Measurements from ENCODE around the gene MAPRE2.
"Not testable (repeated sequence)": the region's sequence is repeated elsewhere in the genome, so short reads cannot be mapped to it uniquely, and the experiment has no call there.

The MAPRE2 gene

GRCh38 chr18:35095983-35096676, 54.9 kb downstream of the MAPRE2 start:
- DNase-seq: no peak

DNA sequence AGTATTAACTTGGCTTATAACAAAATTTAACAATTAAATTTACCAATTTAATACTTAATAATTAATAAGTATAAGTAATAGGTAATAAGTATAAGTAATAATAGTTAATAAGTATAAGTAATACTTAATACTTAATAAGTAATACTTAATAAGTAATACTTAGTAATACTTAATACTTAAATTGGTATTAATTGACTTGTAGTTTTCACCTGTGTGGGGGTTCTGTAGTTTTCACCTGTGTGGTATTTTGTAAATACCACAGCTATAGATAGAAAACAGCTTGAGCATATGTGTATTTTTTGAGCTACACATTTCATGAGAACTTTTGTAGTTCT, 55.4 kb downstream of the MAPRE2 start:
- DNase-seq: no peak

DNA sequence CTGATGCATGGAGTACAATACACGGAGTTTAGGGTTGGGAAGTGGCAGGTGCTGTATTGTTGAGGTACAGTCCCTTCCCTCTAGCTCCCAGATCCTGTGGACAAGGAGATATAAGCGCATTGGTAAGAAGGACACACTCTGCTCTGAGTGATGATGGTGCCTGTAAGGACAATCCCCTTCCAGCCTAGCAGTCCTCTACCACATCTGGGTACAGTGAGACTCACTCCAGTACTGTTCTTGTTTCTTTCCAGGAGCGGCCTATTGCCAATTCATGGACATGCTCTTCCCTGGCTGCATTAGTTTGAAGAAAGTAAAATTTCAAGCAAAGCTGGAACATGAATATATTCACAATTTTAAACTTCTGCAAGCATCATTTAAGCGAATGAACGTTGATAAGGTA, 56.0 kb downstream of the MAPRE2 start:
- no peak for DNase-seq

GRCh38 chr18:35097763-35098162, 56.5 kb downstream of the MAPRE2 start:
- no peak for DNase-seq

DNA sequence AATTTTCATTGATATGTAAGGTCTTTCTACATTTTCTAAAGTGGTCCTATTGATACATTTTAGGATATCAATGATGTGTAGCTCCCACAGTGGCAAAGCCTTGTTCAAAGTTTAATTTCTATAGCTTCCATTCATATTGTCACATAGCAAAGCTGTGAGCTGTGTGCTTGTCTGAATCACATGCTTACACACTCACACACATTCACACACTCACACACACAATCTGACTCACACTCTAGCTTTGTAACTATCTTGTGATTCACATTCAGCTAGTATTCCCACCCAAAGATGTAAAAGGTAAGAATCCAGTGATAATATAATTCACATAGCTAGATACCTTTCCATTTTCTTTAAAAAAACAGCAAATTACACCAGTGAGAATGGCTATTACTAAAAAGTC, 58.7 kb downstream of the MAPRE2 start:
- DNase-seq: no peak

- DNase-seq: no peak
These were observed 63.3 kb downstream of the MAPRE2 start for GRCh38 chr18:35104391-35105051.

- DNase-seq: no peak
These were observed 65.0 kb downstream of the MAPRE2 start for GRCh38 chr18:35106013-35106844.

- DNase-seq: no peak
These were observed 65.6 kb downstream of the MAPRE2 start for GRCh38 chr18:35106845-35107148.

- no peak for DNase-seq
These were observed 66.0 kb downstream of the MAPRE2 start for GRCh38 chr18:35107216-35107615.

DNA sequence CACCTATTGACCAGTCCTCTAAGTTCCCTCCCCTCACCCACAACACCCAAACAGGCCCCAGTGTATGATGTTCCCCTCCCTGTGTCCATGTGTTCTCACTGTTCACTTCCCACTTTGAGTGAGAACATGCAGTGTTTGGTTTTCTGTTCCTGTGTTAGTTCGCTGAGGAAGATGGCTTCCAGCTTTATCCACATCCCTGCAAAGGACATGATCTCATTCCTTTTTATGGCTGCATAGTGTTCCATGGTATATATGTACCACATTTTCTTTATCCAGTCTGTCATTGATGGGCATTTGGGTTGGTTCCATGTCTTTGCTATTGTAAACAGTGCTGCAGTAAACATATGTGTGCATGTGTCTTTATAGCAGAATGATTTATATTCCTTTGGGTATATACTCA, 66.9 kb downstream of the MAPRE2 start:
- DNase-seq: not testable (repeated sequence)

DNA sequence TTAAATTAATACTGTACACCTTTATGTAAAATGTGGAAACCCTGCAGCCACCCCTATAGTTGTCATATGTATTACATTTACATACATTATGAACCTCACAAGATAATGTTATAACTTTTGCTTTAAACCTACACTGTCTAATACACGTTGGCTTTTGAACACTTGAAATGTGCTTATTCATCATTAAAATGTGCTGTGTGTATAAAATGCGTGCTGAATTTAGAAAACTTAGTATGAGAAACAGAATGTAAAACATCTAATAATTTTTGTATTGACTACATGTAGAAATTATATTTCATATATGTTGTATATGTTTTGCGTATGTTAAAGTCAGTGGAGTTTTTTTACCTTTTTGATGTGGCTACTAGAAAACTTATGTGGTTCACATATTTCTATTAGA, 68.8 kb downstream of the MAPRE2 start:
- no peak for DNase-seq

- no peak for DNase-seq
These were observed 69.6 kb downstream of the MAPRE2 start for GRCh38 chr18:35110554-35111485.

DNA sequence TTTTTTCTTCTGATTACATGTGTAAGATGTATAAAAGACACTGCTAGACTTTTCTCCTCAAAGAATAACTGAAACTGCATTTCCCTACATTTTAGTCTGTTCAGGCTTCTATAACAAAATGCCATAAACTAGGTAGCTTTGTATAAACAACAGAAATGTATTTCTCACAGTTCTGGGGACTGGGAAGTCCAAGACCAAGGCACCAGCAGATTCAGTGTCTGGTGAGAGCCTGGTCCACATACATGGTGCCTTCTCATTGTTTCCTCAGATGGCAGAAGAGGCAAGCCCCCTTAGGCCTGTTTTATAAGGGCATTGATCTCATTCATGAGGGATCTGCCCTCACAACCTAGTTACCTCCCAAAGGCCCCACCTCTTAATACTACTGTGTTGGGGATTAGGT, 71.5 kb downstream of the MAPRE2 start:
- DNase-seq: no peak

GRCh38 chr18:35114305-35114704, 73.1 kb downstream of the MAPRE2 start:
- DNase-seq: no peak

DNA sequence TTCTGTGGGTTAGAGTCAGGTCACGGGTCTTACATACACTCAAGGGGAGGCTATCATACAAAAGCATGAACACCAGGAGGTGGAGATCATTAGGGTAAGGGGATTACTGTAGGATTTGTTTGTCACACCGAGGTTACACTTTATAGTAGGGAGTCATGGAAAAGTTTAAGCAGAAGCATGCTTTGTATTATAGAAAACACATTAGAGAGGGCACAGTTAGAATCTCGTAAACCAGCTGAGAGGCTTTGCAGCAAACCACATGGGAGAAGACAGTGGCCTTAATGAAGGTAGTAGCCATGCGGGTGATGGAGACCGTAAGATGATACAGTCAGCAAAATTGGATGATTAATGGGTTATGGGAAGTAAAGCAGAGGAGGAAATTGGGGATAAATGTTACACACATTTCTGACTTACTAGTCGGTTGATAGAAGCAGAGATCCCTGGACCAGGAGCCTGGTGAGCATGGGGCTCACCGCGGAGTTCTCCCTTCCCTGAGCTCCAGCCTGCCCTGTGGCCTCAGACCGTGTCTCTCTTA, 75.6 kb downstream of the MAPRE2 start:
- no peak for DNase-seq

DNA sequence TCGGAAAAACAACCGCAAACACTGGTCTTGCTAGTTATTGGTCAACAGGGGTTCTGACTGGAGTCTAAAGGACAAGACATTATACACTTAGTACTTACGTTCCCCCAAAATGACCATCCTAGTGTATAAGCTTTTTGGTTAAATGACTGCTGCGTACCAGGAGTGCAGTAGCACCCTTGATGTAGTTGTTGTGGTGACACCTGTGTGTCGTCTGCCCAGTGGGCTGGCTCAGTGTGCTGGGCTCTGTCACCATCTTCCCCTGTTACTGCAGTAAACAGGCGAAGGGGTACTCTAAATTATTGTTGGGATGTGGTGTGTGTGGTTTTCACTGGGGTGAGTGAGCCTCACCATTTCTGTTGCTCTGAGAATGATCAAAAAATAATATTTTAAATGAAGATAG, 76.2 kb downstream of the MAPRE2 start:
- DNase-seq: no peak

- DNase-seq: no peak
These were observed 76.8 kb downstream of the MAPRE2 start for GRCh38 chr18:35117951-35118411.

- DNase-seq: no peak
These were observed 77.4 kb downstream of the MAPRE2 start for GRCh38 chr18:35118641-35119040.

DNA sequence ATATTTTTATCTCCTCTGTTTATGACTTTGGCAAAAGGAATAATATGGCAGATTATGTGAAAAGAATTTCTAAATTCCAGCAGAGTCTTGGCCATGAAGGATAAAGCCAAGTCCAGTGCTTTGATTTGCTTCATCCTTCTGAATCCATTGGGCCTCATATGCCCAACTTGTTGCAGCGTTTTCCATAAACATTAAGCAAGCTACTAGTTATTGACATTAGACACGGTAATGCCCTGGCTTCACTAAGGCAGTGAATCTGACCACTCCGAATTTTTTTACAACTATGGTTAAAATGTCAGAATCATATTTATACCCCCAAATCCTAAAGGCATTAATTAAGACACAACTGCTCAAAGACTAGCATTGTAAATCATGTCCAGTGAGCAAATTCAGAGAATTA, 79.8 kb downstream of the MAPRE2 start:
- no peak for DNase-seq

GRCh38 chr18:35121531-35121930, 80.3 kb downstream of the MAPRE2 start:
- DNase-seq: no peak

DNA sequence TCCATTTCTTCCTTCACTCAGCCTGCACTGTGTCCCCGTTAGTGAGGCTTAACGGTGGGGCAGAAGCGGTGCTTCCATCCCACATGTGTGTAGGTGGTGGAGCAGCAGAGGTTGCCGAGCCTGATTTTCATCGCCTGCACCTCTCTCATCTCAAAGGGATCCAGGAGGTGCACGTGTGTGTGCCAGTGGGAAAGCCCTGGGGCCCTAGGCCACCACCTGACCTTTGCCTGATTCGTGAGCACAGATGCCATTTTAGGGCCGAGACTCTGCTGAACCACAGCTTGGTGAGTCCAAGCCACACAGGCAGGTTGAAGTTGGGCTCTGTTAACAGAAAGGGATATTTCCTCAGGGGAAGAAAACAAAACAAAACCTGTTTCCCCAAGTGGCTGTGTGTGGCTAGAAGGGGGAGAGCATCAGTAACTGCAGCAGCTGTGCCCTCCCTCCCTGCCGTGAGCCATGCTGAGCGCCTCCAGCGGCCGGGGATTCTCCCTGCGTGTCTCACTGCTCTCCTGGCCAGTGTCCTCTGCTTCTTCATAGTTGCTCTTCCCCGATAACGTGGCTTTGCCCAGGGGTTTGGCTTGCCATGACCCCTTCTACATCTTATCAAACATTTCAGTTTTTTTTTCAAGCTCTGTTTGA, 81.5 kb downstream of the MAPRE2 start:
- no peak for DNase-seq

- no peak for DNase-seq
These were observed 82.6 kb downstream of the MAPRE2 start for GRCh38 chr18:35123811-35124210.
